Effector CD4-positive, alpha-beta T cell (primary cell): ENCODE measurements around the gene HDAC11.
"Not testable (repeated sequence)": the region's sequence is repeated elsewhere in the genome, so short reads cannot be mapped to it uniquely, and the experiment has no call there.

Experiments
- DNase-seq: peaks from one replicate; pipeline ENCODE4 v3.0.0-alpha.2; 2020

The HDAC11 gene

DNA sequence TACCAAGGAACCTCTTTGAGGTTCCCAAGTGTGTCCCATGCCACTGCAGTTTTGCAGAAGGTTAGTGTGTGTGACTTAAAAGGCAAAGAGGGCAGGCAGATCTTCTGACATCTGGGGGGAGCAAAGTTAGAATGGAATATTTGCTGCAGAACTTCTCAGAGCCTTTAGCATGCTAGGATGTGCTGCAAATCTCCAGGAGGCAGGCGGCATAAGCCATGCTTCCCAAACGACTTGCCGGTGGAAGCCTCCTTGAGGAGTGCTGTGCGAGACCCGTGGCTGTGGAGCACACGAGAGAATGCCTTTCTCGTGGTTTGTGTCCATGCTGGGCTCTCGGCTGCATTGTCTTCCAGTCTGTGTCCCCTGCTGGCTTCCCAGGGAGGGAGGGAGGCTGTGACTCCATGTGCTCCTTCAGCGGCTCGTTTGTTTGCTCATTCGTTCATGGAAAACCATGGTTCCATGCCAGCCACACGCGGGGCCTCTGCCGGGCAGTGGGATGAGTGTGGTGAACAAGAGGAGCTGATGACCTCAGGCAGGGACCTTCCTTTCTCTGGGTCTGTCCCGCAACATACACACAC is 13.8 kb downstream of the HDAC11 start:
- DNase-seq: no peak

GRCh38 chr3:13494463-13495350 is 14.6 kb downstream of the HDAC11 start:
- DNase-seq: no peak

GRCh38 chr3:13495351-13495813 is 15.3 kb downstream of the HDAC11 start:
- DNase-seq: no peak

DNA sequence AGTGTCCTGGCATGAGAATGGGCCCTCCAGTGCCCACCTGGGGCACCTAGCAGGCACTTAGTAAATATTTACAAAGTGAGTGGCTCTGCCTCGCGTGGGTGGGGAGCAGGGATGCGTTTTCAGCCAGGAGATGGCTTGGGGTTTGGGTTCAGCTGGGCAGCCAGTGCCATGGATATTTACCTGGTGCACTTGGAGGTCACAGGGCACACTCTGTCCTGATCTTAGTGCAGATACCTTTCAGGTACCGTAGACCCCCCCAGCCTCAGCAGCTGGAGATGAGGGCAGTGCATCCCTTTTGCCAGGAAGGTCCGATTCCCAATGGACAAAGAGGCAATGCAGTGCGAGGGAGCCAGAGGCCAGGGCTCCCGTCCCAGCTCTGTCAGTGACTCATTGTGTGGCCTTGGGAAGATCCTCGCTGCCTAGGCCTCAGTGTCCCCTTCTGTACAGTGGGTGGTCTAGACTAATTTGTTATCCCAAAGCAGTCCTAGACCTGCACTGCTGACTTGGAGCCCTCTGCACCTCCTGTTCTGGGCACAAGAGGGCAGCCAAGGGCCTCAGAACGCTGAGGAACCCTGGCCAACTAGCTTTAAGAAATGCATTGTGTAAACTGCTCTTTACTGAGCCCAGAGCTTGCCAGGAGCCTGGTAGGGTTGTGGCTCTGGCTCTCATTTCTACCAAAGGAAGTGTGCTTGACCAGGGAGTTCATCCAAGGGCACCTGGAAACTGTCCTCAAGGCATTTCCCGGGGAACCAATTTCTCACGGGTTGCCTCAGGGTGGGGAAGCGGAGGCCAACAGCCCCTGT is 16.0 kb downstream of the HDAC11 start:
- DNase-seq: peak; percentile 50

DNA sequence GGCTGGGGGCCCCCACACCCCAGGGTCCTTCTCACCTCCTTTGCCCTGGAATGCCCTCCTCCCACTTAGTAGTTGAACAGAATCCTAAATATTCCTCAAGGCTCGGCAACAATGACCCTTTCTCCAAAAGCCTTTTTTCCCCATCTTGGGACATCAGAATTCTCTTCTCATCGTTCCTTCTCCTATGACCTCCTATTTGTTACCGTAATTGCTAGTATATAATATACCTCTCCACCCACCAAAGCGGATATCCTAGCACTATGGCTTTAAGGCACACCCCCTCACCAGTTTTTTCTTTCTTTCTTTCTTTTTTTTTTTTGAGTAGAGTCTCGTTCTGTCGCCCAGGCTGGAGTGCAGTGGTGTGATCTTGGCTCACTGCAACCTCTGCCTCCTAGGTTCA is 16.8 kb downstream of the HDAC11 start:
- no peak for DNase-seq

DNA sequence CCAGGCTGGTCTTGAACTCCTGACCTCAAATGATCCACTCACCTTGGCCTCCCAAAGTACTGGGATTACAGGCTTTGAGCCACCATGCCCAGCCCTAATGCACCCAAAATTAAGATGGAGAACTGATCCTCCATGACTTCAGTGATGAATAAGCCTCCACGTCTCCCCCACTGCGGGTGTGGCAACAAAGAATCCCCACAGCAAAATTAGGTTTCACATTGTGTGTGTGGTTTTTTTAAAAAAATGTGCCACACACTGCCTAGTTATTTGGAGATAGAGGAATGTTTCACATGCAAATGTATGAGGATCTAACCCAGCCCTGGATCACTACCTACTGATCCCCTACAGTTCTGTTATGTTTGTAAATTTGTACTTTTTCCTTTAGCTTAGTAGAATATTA is 17.3 kb downstream of the HDAC11 start:
- DNase-seq: no peak

DNA sequence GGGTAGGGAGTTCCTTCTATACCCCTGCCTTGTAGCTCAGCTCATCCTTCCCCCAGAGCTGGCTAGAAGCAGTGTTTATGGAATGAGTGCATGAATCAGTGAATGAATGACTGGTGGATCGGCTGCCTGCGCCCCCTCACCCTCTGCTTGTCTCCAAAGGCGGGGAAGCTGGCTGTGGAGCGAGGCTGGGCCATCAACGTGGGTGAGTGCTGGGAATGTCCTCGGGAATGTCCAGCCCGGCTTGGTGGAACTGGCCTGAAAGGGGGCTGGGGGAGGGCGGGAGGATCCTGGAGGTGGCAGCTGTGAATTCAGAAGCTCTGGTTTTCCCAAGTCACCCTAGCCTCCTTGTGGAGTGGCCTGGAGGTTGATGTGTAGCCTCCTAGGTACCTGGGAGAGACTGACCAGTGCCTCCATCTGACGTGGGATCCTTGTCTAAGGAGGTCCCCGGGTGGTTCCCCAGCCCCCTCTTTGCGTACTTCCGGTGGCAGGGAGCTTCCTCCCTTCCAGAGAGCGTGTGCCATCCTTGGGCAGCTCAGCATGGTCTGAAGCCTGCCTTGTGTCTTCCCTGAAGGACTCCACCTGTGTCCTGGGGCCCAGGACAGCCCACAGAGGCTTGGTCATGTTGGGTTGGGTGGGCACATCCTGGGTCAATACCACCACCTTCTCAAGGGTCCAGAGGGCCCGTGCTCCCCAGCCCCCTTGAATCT is 18.4 kb downstream of the HDAC11 start:
- DNase-seq: no peak

- DNase-seq: not testable (repeated sequence)
Observed at GRCh38 chr3:13499246-13499645, 19.1 kb downstream of the HDAC11 start.

- no peak for DNase-seq
Observed at GRCh38 chr3:13500133-13500885, 20.2 kb downstream of the HDAC11 start.

- DNase-seq: no peak
Observed at GRCh38 chr3:13501056-13501455, 20.9 kb downstream of the HDAC11 start.

- DNase-seq: no peak
Observed at GRCh38 chr3:13501521-13501920, 21.4 kb downstream of the HDAC11 start.

GRCh38 chr3:13501958-13502790 is 22.1 kb downstream of the HDAC11 start:
- no peak for DNase-seq

- DNase-seq: no peak
Observed at GRCh38 chr3:13502791-13503060, 22.6 kb downstream of the HDAC11 start.

DNA sequence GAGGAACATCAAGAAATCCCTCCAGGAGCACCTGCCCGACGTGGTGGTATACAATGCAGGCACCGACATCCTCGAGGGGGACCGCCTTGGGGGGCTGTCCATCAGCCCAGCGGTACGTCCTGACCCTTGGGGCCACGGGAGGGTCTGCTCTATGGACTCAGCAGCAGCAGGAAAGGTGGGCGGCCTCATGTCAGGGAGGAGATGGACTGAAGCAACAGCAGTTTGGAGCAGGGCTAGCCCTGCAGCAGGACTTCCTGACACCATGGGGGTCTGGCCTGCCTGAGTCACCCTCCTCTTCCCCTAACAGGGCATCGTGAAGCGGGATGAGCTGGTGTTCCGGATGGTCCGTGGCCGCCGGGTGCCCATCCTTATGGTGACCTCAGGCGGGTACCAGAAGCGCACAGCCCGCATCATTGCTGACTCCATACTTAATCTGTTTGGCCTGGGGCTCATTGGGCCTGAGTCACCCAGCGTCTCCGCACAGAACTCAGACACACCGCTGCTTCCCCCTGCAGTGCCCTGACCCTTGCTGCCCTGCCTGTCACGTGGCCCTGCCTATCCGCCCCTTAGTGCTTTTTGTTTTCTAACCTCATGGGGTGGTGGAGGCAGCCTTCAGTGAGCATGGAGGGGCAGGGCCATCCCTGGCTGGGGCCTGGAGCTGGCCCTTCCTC is 24.2 kb downstream of the HDAC11 start:
- no peak for DNase-seq

- no peak for DNase-seq
Observed at GRCh38 chr3:13505147-13506130, 25.3 kb downstream of the HDAC11 start.

DNA sequence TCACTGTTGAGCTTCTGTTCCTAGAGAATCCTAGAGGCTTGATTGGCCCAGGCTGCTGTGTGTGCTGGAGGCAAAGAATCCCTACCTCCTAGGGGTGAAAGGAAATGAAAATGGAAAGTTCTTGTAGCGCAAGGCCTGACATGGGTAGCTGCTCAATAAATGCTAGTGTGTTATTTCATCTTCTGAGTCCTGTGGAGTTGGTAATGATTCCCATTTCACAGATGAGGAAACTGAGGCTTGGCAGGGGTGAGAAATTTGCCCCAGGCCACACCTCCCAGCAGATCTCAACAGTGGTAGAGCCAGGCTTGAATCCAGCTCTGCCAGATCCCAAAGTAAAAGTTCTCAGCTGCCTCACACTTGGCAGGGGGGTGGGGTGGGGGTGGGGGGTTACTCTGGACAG is 26.1 kb downstream of the HDAC11 start:
- DNase-seq: no peak

DNA sequence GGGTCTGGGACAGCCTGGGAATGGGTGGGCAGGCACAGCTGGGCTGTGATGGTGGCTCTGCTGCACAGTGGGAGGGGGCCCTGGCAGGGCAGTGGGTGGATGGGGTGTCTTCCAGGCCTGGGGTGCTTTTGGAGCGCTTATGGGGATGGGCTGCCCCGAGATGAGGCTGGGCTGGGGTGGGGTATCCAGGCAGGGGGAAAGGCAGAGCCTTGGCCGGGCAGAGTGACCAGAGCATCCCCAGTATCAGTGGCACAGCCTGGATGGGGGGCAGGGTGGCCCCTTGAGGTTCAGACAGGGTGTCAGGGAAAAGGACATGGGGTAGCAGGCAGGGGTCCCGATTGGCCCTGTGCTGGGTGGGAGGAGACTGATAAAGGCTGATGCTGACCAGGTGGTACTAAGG is 26.6 kb downstream of the HDAC11 start:
- DNase-seq: no peak

GRCh38 chr3:13507247-13507569 is 27.1 kb downstream of the HDAC11 start:
- no peak for DNase-seq

GRCh38 chr3:13507570-13508339 is 27.6 kb downstream of the HDAC11 start:
- no peak for DNase-seq
